OCI-LY3 (cell line): ENCODE data around the gene ROBO1.

Source experiments
- CTCF ChIP-seq: fragments of 200-600, 300-600 bp; sonication (generic); IDR thresholded peaks from 2 replicates; pipeline ENCODE4 v1.5.1; 2014; ENCODE audit warnings: antibody characterized with exemption, low read length, low read depth
- EZH2phosphoT487 ChIP-seq: fragments of 200-600 bp; shearing (Covaris generic); IDR thresholded peaks from 2 replicates; pipeline ENCODE4 v1.6.1; 2018; ENCODE audit warnings: antibody characterized with exemption, mixed run types, low read depth

GRCh38 chr3:79314544-79314943 is 453.3 kb downstream of the ROBO1 start:
- TF ChIP-seq CTCF (no peak), EZH2phosphoT487 (no peak)
